HG03095 (cell line): ENCODE data around the gene XPO4.
"Not testable (repeated sequence)": the region's sequence is repeated elsewhere in the genome, so short reads cannot be mapped to it uniquely, and the experiment has no call there.

Experiments used
- ATAC-seq: cut with Tn5 transposase; IDR thresholded peaks from one replicate; pipeline ENCODE4 v1.9.1; 2021; ENCODE audit warnings: moderate library complexity; ENCODE audit not compliant: unreplicated experiment

The XPO4 gene

GRCh38 chr13:20891768-20892167 is 10.8 kb downstream of the XPO4 start:
- no peak for ATAC-seq

GRCh38 chr13:20891034-20891433 is 11.5 kb downstream of the XPO4 start:
- ATAC-seq = no peak

GRCh38 chr13:20890540-20890939 is 12.0 kb downstream of the XPO4 start:
- not testable (repeated sequence) for ATAC-seq

- no peak for ATAC-seq
These were observed 20.3 kb downstream of the XPO4 start for GRCh38 chr13:20882206-20882605.

- ATAC-seq = no peak
These were observed 24.6 kb downstream of the XPO4 start for GRCh38 chr13:20877902-20878301.

- not testable (repeated sequence) for ATAC-seq
These were observed 25.7 kb downstream of the XPO4 start for GRCh38 chr13:20876802-20877201.

GRCh38 chr13:20874439-20874838 is 28.1 kb downstream of the XPO4 start:
- not testable (repeated sequence) for ATAC-seq

- no peak for ATAC-seq
These were observed 29.2 kb downstream of the XPO4 start for GRCh38 chr13:20873348-20873747.

GRCh38 chr13:20870829-20871228 is 31.7 kb downstream of the XPO4 start:
- ATAC-seq = no peak

- ATAC-seq = no peak
These were observed 33.0 kb downstream of the XPO4 start for GRCh38 chr13:20869540-20869939.

GRCh38 chr13:20867408-20867807 is 35.1 kb downstream of the XPO4 start:
- ATAC-seq = no peak

- ATAC-seq = not testable (repeated sequence)
These were observed 40.9 kb downstream of the XPO4 start for GRCh38 chr13:20861666-20862065.

- no peak for ATAC-seq
These were observed 41.7 kb downstream of the XPO4 start for GRCh38 chr13:20860844-20861243.

- no peak for ATAC-seq
These were observed 45.9 kb downstream of the XPO4 start for GRCh38 chr13:20856650-20857049.

- ATAC-seq = no peak
These were observed 50.6 kb downstream of the XPO4 start for GRCh38 chr13:20851844-20852402.

- ATAC-seq = no peak
These were observed 53.6 kb downstream of the XPO4 start for GRCh38 chr13:20848944-20849343.

- no peak for ATAC-seq
These were observed 54.3 kb downstream of the XPO4 start for GRCh38 chr13:20848203-20848602.

GRCh38 chr13:20847296-20847695 is 55.2 kb downstream of the XPO4 start:
- no peak for ATAC-seq

- ATAC-seq = no peak
These were observed 59.4 kb downstream of the XPO4 start for GRCh38 chr13:20843166-20843565.

GRCh38 chr13:20840568-20840967 is 62.0 kb downstream of the XPO4 start:
- ATAC-seq = no peak

GRCh38 chr13:20833900-20834679 is 68.5 kb downstream of the XPO4 start:
- no peak for ATAC-seq

- no peak for ATAC-seq
These were observed 69.7 kb downstream of the XPO4 start for GRCh38 chr13:20832861-20833260.

- no peak for ATAC-seq
These were observed 70.6 kb downstream of the XPO4 start for GRCh38 chr13:20831933-20832332.
